Smooth muscle cell (in vitro differentiated cells): ENCODE measurements around the gene SPATA20. TPM values are rescaled to one million over a fixed set of nuclear protein-coding genes. Genes with fewer than 3 reads are reported as not detected.

ENCODE experiments used
- DNase-seq: peaks from one replicate; lab custom pipeline; 2025; ENCODE audit not compliant: unreplicated experiment; lab: John Stamatoyannopoulos, UW
- H2AFZ ChIP-seq: fragments of 200-600 bp; sonication (generic); 2 replicates; pipeline ENCODE4 v1.6.0; 2016; ENCODE audit warnings: antibody characterized with exemption, low read depth, mild to moderate bottlenecking
- H3F3A ChIP-seq: fragments of 200-600 bp; sonication (generic); 2 replicates; pipeline ENCODE4 v1.6.0; 2017; ENCODE audit warnings: antibody characterized with exemption, low read depth
- H3K27ac ChIP-seq: fragments of 200-600 bp; sonication (generic); 2 replicates; pipeline ENCODE4 v1.5.1; 2016; ENCODE audit warnings: low read depth, mild to moderate bottlenecking
- H3K27me3 ChIP-seq: fragments of 200-600 bp; sonication (generic); 2 replicates; pipeline ENCODE4 v1.6.1; 2016; ENCODE audit warnings: low read depth, mild to moderate bottlenecking
- H3K36me3 ChIP-seq: fragments of 200-600 bp; sonication (generic); 2 replicates; pipeline ENCODE4 v1.5.1; 2016; ENCODE audit warnings: low read depth
- H3K4me1 ChIP-seq: fragments of 200-600 bp; sonication (generic); 2 replicates; pipeline ENCODE4 v1.5.1; 2016; ENCODE audit warnings: low read depth
- H3K4me2 ChIP-seq: fragments of 200-600 bp; sonication (generic); 2 replicates; pipeline ENCODE4 v1.6.0; 2016; ENCODE audit warnings: mild to moderate bottlenecking
- H3K4me3 ChIP-seq: fragments of 200-600 bp; sonication (generic); 2 replicates; pipeline ENCODE4 v1.5.1; 2016; ENCODE audit warnings: mild to moderate bottlenecking
- H3K79me2 ChIP-seq: fragments of 200-600 bp; sonication (generic); 2 replicates; pipeline ENCODE4 v1.6.0; 2016; ENCODE audit warnings: low read depth, mild to moderate bottlenecking
- H3K9ac ChIP-seq: fragments of 200-600 bp; sonication (generic); 2 replicates; pipeline ENCODE4 v1.6.0; 2016; ENCODE audit warnings: low read depth
- H3K9me3 ChIP-seq: fragments of 200-600 bp; sonication (generic); replicated peaks from 2 replicates; pipeline ENCODE4 v1.5.1; 2016; ENCODE audit warnings: low read depth
- H4K20me1 ChIP-seq: fragments of 200-600 bp; sonication (generic); 2 replicates; pipeline ENCODE4 v1.6.0; 2016; ENCODE audit warnings: low read depth
- WGBS: methylation state at CpG from one replicate; pipeline ENCODE4 v1.1.7; 2016; ENCODE audit warnings: low lambda C conversion rate; 5-methylcytosine and 5-hydroxymethylcytosine counted together
- polyA plus RNA-seq: library from polyadenylated mRNA; unstranded; fragments of >200 nt; fragmentation: Nextera tagmentation; extraction: Ambion mirVana; gene quantifications from 2 replicates; pipeline ENCODE4 v1.2.1, GENCODE V29; 2016
- total RNA-seq: library from RNA; depleted of rRNA; stranded (reverse); fragments of >200 nt; gene quantifications from 2 replicates; pipeline ENCODE4 v1.2.3, GENCODE V29; 2014
- TF ChIP-seq, protein P1 (sequence below): fragments of 200-600 bp; sonication (generic); IDR thresholded peaks from 2 replicates; pipeline ENCODE4 v1.5.1; 2017; ENCODE audit warnings: borderline replicate concordance, mild to moderate bottlenecking, antibody characterized with exemption; ENCODE audit not compliant: insufficient read depth, poor library complexity, severe bottlenecking

Gene SPATA20
- total and polyA plus RNA-seq, 2 experiments from 2014 or later, result 61.0 to 62.7 TPM

DNA sequence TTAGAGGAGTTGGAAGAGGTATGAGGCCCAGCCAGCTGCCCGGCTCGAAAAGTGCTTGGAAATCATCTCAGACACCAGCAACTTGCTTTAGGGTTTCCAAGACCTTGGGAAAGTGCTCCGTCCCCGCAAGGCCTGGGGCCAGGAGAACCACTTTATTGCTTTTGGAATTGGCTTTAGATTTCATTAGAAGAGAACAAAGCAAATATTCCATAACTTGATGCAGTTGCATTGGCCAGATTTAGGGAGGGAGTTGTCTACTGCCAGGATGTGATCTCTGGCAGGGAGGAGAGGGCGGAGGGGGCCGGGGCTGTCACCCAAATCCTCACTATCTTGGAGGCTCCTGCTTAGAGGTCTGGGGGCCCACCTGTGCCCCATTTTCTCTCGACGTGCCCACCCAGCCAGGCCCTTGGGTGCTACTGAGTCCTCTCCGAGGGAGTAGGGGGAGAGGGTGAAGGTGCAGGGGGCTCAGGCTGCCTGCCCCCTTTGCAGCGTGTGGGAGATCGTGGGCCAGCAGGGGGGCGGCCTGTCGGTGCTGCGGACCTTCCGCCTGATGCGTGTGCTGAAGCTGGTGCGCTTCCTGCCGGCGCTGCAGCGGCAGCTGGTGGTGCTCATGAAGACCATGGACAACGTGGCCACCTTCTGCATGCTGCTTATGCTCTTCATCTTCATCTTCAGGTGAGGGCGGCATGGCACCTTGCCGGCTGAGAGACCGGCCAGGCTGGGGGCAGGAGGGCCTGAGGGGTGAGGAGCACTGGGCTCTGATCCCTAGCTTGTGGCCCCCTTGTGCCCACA, 44.2 kb downstream of the SPATA20 start:
- Histone ChIP-seq H3K79me2 (no peaks in the 10 kb centered on the region), H3K4me2 (no peak overlapping the region), H3K9ac (no peak overlapping the region), H2AFZ (no peak overlapping the region), H3K4me1 (peaks cover 10% of the 10 kb centered on the region), H3K4me3 (no peak overlapping the region), H3F3A (no peaks in the 10 kb centered on the region), H3K36me3 (no peaks in the 10 kb centered on the region), H3K27ac (no peak overlapping the region), H3K27me3 (no peaks in the 10 kb centered on the region), H3K9me3 (no peaks in the 10 kb centered on the region), H4K20me1 (no peaks in the 10 kb centered on the region)
- TF ChIP-seq, protein P1, sequence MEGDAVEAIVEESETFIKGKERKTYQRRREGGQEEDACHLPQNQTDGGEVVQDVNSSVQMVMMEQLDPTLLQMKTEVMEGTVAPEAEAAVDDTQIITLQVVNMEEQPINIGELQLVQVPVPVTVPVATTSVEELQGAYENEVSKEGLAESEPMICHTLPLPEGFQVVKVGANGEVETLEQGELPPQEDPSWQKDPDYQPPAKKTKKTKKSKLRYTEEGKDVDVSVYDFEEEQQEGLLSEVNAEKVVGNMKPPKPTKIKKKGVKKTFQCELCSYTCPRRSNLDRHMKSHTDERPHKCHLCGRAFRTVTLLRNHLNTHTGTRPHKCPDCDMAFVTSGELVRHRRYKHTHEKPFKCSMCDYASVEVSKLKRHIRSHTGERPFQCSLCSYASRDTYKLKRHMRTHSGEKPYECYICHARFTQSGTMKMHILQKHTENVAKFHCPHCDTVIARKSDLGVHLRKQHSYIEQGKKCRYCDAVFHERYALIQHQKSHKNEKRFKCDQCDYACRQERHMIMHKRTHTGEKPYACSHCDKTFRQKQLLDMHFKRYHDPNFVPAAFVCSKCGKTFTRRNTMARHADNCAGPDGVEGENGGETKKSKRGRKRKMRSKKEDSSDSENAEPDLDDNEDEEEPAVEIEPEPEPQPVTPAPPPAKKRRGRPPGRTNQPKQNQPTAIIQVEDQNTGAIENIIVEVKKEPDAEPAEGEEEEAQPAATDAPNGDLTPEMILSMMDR, result no peak
- DNase-seq, result no peak
- 97% methylated on average over 22 of the region's 24 CpGs for WGBS

DNA sequence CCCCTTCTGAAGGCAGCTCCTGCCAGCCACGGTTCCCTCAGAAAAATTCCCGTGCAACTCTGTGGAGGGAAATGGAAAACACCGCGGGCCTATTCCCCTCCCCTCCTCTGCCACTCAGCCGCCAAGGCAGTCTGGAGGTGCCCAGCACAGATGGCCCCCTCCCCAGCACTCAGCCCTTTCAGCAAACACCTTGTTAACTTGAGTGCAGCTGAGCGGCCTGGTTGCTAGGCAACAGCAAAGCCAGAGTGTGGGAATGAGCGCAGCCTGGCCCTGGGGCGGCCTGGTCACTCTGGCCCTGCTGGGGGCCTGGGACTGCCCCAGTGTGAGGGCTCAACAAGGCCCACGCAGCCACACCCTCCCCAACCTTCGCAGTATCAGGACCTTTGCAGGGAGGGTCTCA, 46.3 kb downstream of the SPATA20 start:
- H3K4me3 ChIP-seq, result no peak overlapping the region
- H3K79me2 ChIP-seq, result no peaks in the 10 kb centered on the region
- TF ChIP-seq, protein P1, result no peak
- DNase-seq, result no peak
- 37% methylated on average over 10 of the region's 10 CpGs for WGBS
- H3K9me3 ChIP-seq, result no peaks in the 10 kb centered on the region
- peaks cover 10% of the 10 kb centered on the region for H3K4me1 ChIP-seq
- H3F3A ChIP-seq, result no peaks in the 10 kb centered on the region
- no peak overlapping the region for H3K9ac ChIP-seq
- H4K20me1 ChIP-seq, result no peaks in the 10 kb centered on the region
- H2AFZ ChIP-seq, result no peak overlapping the region
- no peak overlapping the region for H3K27ac ChIP-seq
- no peaks in the 10 kb centered on the region for H3K36me3 ChIP-seq
- H3K4me2 ChIP-seq, result no peak overlapping the region
- H3K27me3 ChIP-seq, result no peaks in the 10 kb centered on the region

DNA sequence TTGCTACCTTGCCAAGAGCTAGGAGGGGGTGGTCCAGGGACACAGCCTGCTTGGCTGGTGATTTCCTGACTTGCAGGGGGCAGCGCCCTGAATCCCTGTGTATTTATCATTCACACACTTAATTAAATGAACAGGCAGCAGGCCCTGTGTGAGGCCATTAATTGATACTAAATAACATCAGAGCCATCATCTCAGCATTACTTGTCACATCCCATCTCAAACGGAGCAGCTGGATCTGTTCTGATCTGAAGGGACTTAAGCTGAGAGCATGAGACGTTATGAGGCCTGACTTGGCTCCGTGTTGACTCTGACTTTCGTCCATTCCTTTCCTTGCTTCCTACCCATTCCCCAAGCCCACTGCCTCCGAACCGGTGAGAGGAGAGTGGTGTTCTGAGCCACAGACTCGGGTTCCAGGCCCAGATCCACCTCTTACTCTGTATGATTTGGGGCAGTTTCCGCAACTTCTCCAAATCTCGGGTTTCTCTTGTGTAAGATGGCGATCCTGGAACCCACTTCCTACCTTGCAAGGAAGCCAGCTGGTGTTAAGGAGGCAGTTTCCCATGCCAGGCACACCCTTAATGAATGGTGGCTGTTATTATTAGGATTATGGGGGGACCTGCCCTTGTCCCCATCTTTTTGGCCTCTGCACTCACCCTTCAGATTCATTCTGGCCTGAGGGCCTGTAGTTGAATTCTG, 47.3 kb downstream of the SPATA20 start:
- Histone ChIP-seq H3K4me2 (no peak overlapping the region), H3F3A (no peaks in the 10 kb centered on the region), H2AFZ (no peak overlapping the region), H3K4me1 (peaks cover 10% of the 10 kb centered on the region), H3K9me3 (no peaks in the 10 kb centered on the region), H3K79me2 (no peaks in the 10 kb centered on the region), H4K20me1 (no peaks in the 10 kb centered on the region), H3K9ac (no peak overlapping the region), H3K4me3 (no peak overlapping the region), H3K36me3 (no peaks in the 10 kb centered on the region), H3K27me3 (no peaks in the 10 kb centered on the region), H3K27ac (no peak overlapping the region)
- DNase-seq, result no peak
- TF ChIP-seq, protein P1, result no peak
- WGBS, result 88% methylated on average over 11 of the region's 11 CpGs
